Measurements from ENCODE around the gene TANGO2. TPM values are rescaled to one million over a fixed set of nuclear protein-coding genes. Genes with fewer than 3 reads are reported as not detected.

The TANGO2 gene
- total RNA-seq, 4 donors from 2014 or later = 24.3 to 46.7 (median 37.5) TPM

DNA sequence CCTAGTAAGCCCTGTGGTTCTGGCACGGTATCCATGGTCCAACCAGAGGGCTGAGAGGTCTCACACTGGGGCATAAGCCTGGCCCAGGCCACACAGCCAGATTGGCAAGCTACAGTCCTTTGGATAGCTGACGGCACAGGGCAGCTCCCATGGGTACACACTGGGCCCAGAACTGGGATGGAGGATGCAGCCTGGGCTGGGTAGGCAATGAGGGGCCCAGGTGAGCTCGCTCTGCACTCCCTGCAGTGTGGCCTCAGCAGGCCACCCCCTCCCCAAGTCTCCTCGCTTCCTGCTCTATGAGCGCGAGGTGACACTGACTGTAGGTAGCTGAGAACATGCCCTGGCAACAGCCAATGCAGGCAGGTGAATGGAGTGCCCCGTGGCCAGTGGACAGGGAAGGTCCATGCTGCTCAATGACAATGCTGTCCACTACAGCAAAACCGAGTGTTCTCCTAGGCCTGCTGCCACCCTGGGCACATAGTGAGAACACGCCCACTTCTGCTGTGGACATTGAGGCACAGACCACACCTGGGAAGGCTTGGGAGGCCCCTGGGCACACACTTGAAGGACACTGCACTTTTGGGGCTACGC lies 8.1 kb upstream of the TANGO2 start:
- TF ChIP-seq, protein P1, sequence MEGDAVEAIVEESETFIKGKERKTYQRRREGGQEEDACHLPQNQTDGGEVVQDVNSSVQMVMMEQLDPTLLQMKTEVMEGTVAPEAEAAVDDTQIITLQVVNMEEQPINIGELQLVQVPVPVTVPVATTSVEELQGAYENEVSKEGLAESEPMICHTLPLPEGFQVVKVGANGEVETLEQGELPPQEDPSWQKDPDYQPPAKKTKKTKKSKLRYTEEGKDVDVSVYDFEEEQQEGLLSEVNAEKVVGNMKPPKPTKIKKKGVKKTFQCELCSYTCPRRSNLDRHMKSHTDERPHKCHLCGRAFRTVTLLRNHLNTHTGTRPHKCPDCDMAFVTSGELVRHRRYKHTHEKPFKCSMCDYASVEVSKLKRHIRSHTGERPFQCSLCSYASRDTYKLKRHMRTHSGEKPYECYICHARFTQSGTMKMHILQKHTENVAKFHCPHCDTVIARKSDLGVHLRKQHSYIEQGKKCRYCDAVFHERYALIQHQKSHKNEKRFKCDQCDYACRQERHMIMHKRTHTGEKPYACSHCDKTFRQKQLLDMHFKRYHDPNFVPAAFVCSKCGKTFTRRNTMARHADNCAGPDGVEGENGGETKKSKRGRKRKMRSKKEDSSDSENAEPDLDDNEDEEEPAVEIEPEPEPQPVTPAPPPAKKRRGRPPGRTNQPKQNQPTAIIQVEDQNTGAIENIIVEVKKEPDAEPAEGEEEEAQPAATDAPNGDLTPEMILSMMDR (IDR thresholded peaks at IDR 0.05; ENCODE audit: low read depth) = no peak

DNA sequence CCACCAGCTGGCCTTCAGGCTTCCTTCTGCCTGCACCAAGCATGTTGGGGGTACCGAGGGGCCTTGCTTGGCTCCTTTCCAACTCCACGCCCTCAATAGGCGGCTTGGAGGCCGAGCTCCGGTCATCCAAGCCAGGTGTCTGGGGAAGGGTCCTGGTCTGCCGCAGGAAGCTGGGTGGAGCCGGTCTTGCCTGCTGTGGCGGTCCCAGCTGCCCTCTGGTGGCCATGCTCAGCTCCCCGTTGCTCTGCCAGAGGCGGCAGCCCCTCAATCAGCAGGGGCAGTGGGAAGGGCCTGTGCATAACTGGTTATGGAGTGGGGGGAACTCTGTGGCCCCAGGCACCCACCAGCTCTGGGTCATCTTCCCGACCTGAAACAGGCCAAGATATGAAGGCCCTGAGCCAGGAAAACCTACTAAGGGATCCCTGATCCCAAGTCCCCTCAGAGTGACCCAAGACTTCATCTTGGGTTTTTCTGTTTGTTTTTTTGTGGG lies 7.5 kb upstream of the TANGO2 start:
- TF ChIP-seq, protein P1 (IDR thresholded peaks at IDR 0.05; ENCODE audit: low read depth) = no peak

DNA sequence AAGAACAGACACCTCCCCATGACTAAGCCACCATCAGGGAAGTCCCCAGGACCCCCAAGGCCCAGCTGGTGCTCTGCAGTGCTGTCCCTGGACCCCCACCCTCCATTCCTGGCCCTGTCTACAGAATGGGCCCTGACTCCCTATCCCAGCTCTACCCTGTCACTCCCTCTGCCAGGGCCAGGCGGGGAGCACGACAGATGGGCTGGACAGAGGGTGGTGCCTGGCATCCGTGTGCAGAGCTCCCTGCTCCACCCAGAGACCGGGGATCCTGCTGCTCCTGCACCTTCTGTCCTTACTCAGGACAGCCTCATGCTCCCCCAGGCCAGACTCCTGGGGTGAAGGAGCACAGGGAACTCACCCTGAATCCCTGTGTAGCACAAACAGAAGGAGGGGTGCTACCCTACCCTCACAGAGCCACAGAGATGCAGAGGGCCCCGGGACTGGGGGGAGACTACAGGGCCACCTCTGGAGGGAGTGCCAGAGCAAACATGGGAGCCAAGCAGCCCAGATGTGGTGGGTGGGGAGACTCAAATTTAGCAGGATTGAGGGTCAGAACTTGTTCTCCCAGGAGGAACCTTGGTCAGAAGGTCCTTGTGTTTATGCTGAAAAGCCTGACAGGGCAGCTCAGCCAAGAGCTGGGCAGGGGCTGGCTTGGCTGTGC lies 6.3 kb upstream of the TANGO2 start:
- TF ChIP-seq, protein P1 (IDR thresholded peaks at IDR 0.05; ENCODE audit: low read depth) = no peak

DNA sequence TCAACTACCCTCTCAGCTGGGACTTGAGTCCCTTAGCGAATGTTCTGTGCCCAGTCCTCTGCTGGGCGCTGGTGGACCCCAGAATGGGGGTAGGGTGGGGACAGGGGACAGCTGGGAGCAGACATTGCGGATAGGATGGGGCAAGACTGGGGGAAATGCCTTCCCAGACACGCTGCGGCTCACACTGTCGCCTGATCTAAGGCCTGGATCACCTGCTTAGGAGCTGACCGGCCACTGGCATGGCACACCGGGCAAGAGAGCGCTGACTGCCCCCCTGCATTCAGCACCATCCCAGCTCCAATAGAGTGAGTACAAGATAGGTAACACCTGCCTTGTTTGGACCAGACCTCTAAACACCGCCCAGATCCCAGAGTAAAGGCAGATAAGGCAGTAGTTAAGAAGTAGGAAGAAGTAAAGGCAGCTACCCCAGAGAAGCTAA lies 5.7 kb upstream of the TANGO2 start:
- TF ChIP-seq, protein P1 (IDR thresholded peaks at IDR 0.05; ENCODE audit: low read depth) = no peak

DNA sequence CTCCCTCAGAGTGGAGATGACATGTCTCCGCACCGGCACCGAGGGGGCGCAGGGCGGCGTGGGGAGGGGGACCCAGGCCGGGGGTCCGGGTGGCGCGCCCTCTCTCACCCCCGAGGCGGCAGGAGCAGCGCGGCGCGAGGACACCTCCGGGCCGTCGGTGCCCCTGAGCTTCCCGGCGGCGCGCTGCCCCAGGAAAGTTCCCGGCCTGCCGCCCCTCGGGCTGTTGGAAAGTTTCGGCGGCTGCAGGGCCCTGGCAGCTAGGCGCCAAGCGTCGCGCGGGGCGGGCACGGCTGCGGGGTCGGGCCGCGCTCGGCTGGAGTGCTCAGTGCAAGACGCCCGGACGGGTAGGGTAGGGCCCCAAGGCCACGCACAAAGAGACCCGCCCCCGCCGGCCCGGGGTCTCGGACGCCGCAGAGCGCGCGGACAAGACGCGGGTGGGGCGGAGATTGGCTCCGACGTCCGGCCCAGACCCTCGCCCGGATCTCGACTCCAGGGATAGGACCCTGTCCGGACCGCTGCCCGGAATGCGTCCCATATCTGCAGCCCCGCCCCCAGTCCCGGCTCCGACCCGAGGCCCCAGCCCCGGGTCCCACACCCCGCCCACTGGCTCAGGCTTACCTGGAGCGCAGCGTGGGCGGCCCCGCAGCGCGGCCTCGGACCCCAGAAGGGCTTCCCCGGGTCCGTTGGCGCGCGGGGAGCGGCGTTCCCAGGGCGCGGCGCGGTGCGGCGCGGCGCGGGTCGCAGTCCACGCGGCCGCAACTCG lies 4.8 kb upstream of the TANGO2 start:
- TF ChIP-seq, protein P1 (IDR thresholded peaks at IDR 0.05; ENCODE audit: low read depth) = no peak

DNA sequence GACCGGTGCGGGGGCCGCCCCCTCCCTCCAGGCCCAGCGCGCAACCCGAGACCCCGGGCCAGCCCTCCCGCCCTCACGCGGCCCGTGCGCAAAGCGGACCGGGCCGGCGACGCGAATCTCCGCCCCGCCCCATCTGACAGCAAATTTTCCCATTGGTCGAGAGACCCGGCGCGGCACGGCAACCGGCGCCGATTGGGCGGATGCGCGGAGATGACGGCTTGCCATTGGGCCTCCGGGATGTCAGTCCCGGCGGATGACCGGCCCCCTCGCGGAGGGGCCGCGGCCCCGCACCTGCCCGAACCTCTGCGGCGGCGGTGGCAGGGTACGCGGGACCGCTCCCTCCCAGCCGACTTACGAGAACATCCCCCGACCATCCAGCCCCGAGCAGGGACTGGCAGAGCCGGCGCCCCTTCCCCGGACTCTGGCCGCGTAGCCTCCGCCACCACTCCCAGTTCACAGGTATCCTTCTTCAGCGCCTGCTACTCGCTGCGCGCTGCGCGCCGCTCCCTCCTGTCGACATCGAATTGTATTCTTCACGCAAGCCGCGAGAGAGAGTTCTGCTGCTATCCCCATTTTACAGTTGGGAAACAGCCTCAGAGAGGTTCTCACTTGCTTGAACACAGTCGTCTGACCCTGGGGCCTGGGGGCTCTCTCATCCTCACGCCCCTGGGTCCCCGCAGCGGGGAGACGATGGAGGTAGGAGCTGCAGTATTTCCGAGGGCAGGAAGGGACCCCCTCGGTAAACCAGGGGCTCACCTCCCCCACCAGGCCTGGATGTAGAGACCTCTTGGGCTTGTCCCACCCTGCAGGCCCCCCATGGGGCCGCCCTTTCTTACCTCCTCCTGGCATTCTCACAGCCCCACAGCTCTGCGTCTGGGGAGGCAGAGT lies 3.9 kb upstream of the TANGO2 start, which contains the start of gene ARVCF:
TSS of gene ARVCF (minus strand) at position 90 of the 888 bp plus-strand sequence. CDS start 26,029 bp downstream, outside the sequence.
- TF ChIP-seq, protein P1 (IDR thresholded peaks at IDR 0.05; ENCODE audit: low read depth) = no peak
